Lung microvascular endothelial cell (primary cell): ENCODE data around the gene TRAPPC3. TPM values are rescaled to one million over a fixed set of nuclear protein-coding genes. Genes with fewer than 3 reads are reported as not detected.

ENCODE experiments used
- total RNA-seq: library from RNA; depleted of rRNA; stranded (reverse); fragments of >200 nt; gene quantifications from 2 replicates; pipeline ENCODE4 v1.2.1, GENCODE V29; 2014

TRAPPC3 gene
- total RNA-seq, 1 donor from 2014 or later, result 85.3 TPM

Other genes with a start within 250 kb of the TRAPPC3 start
- gene AGO3, start 218.4 kb downstream of the TRAPPC3 start, total RNA-seq, result 5.0 and 8.5 TPM in 2 replicates
- 0.20 and 0.22 TPM in 2 replicates for gene TEKT2, start 65.4 kb downstream of the TRAPPC3 start, total RNA-seq
- 26.4 and 38.1 TPM in 2 replicates for gene ADPRS, start 60.6 kb downstream of the TRAPPC3 start, total RNA-seq
- 0.44 and 1.6 TPM in 2 replicates for gene COL8A2, start 24.3 kb downstream of the TRAPPC3 start, total RNA-seq
- gene MAP7D1, start 6.7 kb upstream of the TRAPPC3 start, total RNA-seq, result 42.7 and 44.2 TPM in 2 replicates
- gene THRAP3, start 75.0 kb upstream of the TRAPPC3 start, total RNA-seq, result 104 and 113 TPM in 2 replicates
- 0.44 and 0.99 TPM in 2 replicates for gene SH3D21, start 156.9 kb upstream of the TRAPPC3 start, total RNA-seq
- gene EVA1B, start 174.2 kb upstream of the TRAPPC3 start, total RNA-seq, result 96.3 and 109 TPM in 2 replicates
- 11.3 and 21.6 TPM in 2 replicates for gene STK40, start 236.4 kb upstream of the TRAPPC3 start, total RNA-seq
- 8.1 and 9.9 TPM in 2 replicates for gene LSM10, start 248.4 kb upstream of the TRAPPC3 start, total RNA-seq